Left ventricle myocardium inferior (tissue), 1 donor: ENCODE data around the gene RGS6. TPM values are rescaled to one million over a fixed set of nuclear protein-coding genes. Genes with fewer than 3 reads are reported as not detected.

ENCODE experiments used
- DNase-seq: peaks from one replicate; pipeline ENCODE4 v3.0.0-alpha.2; 2020
- H3K27ac ChIP-seq: fragments of 200-600 bp; replicated peaks from 2 replicates; pipeline ENCODE4 v1.8.0; 2021
- H3K27me3 ChIP-seq: fragments of 200-600 bp; 2 replicates; pipeline ENCODE4 v1.8.0; 2021; ENCODE audit warnings: low read depth
- H3K36me3 ChIP-seq: fragments of 200-600 bp; 2 replicates; pipeline ENCODE4 v1.8.0; 2021
- H3K4me1 ChIP-seq: fragments of 200-600 bp; 2 replicates; pipeline ENCODE4 v1.8.0; 2021
- H3K4me3 ChIP-seq: fragments of 200-600 bp; 2 replicates; pipeline ENCODE4 v1.8.0; 2021; ENCODE audit warnings: mild to moderate bottlenecking, moderate library complexity
- H3K9me3 ChIP-seq: fragments of 200-600 bp; replicated peaks from 2 replicates; pipeline ENCODE4 v1.8.0; 2021
- CTCF ChIP-seq: fragments of 200-600 bp; IDR thresholded peaks from 2 replicates; pipeline ENCODE4 v1.8.0; 2021; ENCODE audit warnings: antibody characterized with exemption, mild to moderate bottlenecking, borderline replicate concordance
- intact Hi-C: fragments of 100-400 bp; cut with micrococcal nuclease; formaldehyde crosslinking; loops from one replicate; pipeline ENCODE4 v1.11.0; 2022
- total RNA-seq: library from RNA; stranded (reverse); fragmentation: NEBNext Ultra II Directional; extraction: Animal tissue kit (Norgen Biotek cat#: 25700); gene quantifications from one replicate; pipeline ENCODE4 v1.2.1, GENCODE V29; 2021
- donor health status: DM: no; HTN: yes; CAD: no; lungs with severe emphysema.

Gene RGS6
- total RNA-seq, 1 donor from 2014 or later, result 23.0 TPM

- Histone ChIP-seq H3K4me3 (no peak overlapping the region), H3K36me3 (no peaks in the 10 kb centered on the region), H3K4me1 (no peaks in the 10 kb centered on the region), H3K9me3 (no peaks in the 10 kb centered on the region), H3K27me3 (no peaks in the 10 kb centered on the region), H3K27ac (no peak overlapping the region)
- DNase-seq, result no peak
- intact Hi-C loops, result no loop called here
- TF ChIP-seq CTCF, result no peak
These were observed 436.9 kb downstream of the RGS6 start for GRCh38 chr14:72369106-72369505.

GRCh38 chr14:72377016-72377415, 444.8 kb downstream of the RGS6 start:
- intact Hi-C loops, result no loop called here
- Histone ChIP-seq H3K27me3 (no peaks in the 10 kb centered on the region), H3K9me3 (peaks cover 23% of the 10 kb centered on the region), H3K27ac (no peak overlapping the region), H3K4me3 (no peak overlapping the region), H3K36me3 (no peaks in the 10 kb centered on the region), H3K4me1 (no peaks in the 10 kb centered on the region)
- no peak for DNase-seq
- no peak for TF ChIP-seq CTCF

DNA sequence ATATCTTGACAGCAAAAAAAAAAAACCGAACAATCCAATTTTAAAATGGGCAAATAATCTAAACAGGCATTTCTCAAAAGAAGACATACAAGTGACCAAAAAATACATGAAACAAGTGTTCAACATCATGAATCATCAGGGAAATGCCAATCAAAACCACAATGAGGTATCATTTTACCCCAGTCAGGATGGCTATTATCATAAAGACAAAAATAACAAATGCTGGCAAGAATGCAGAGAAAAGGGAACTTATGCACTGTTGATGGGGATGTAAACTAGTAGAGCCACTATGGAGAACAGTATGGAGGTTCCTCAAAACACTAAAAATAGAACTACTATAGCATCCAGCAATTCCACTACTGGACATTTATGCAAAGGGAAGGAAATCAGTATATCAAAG, 448.2 kb downstream of the RGS6 start:
- Histone ChIP-seq H3K4me3 (no peak overlapping the region), H3K27me3 (no peaks in the 10 kb centered on the region), H3K4me1 (no peaks in the 10 kb centered on the region), H3K36me3 (no peaks in the 10 kb centered on the region), H3K9me3 (peaks cover 19% of the 10 kb centered on the region), H3K27ac (no peak overlapping the region)
- intact Hi-C loops, result no loop called here
- no peak for DNase-seq
- TF ChIP-seq CTCF, result no peak

DNA sequence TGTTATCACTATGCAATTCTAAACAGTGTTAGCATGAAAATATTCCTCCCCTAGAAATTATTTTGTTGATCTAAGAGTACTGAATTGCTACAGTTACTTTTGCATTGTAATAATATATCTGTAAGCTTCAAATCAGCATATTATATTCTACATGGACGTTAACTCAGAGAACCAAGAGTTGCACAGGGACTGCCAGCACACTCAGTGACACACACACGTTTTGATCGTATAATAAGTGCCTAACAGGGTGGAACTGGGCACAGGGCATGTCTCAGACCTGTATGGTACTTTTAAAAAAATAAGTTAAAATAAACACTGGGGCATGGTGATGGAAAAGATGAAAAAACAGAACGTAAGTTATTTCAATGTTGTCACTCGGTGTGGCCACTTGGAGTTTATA, 451.6 kb downstream of the RGS6 start:
- intact Hi-C loops, result no loop called here
- H3K36me3 ChIP-seq, result no peaks in the 10 kb centered on the region
- peaks cover 2% of the 10 kb centered on the region for H3K4me1 ChIP-seq
- no peak overlapping the region for H3K4me3 ChIP-seq
- TF ChIP-seq CTCF, result no peak
- H3K27me3 ChIP-seq, result no peaks in the 10 kb centered on the region
- peaks cover 9% of the 10 kb centered on the region for H3K9me3 ChIP-seq
- no peak overlapping the region for H3K27ac ChIP-seq
- no peak for DNase-seq

GRCh38 chr14:72387726-72388125, 455.5 kb downstream of the RGS6 start:
- peaks cover 6% of the 10 kb centered on the region for H3K9me3 ChIP-seq
- no peak for TF ChIP-seq CTCF
- no peak overlapping the region for H3K27ac ChIP-seq
- intact Hi-C loops, result no loop called here
- H3K4me3 ChIP-seq, result no peak overlapping the region
- H3K36me3 ChIP-seq, result no peaks in the 10 kb centered on the region
- H3K27me3 ChIP-seq, result no peaks in the 10 kb centered on the region
- no peak for DNase-seq
- H3K4me1 ChIP-seq, result peaks cover 6% of the 10 kb centered on the region

GRCh38 chr14:72389200-72389599, 457.0 kb downstream of the RGS6 start:
- Histone ChIP-seq H3K4me3 (no peak overlapping the region), H3K9me3 (peaks cover 14% of the 10 kb centered on the region), H3K27ac (no peak overlapping the region), H3K36me3 (no peaks in the 10 kb centered on the region), H3K27me3 (no peaks in the 10 kb centered on the region), H3K4me1 (peaks cover 6% of the 10 kb centered on the region)
- no peak for TF ChIP-seq CTCF
- no peak for DNase-seq
- intact Hi-C loops, result no loop called here
